ENCODE measurements around the gene PROZ.

Gene PROZ

GRCh38 chr13:113142876-113143275 lies 15.6 kb upstream of the PROZ start:
- no peak for DNase-seq

GRCh38 chr13:113143466-113144254 lies 14.8 kb upstream of the PROZ start:
- no peak for DNase-seq

DNA sequence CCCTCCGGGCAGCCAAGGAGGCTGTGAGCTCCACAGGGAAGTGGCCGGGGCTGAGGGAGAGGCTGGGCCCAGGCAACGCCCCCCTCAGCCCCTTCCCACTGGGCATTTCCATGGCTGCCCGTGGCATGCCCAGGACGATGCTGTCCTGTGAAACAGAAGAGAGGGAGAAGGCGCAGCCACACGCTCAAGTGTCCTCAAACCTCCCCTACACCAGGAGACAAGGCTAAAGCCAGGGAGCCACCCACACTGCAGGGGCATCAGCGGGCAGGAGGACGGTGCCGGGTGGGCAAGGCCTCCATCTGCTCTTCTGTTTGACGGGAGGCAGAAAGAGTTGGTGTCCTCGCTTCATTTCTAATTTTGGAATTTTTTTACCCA lies 14.2 kb upstream of the PROZ start:
- DNase-seq = no peak

DNA sequence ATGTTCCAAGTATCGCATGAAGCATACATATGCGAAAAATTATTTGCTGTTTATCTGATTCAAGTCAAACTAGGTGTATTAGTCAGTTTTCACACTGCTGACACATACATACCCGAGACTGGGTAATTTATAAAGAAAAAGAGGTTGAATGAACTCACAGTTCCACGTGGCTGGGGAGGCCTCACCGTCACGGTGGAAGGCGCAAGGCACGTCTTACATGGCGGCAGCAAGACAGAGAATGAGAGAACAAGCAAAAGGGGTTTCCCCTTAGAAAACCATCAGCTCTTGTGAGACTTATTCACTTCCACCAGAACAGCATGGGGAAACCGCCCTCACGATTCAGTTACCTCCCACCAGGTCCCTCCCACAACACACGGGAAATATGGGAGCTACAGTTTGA lies 13.0 kb upstream of the PROZ start:
- DNase-seq = peak; percentile 40

DNA sequence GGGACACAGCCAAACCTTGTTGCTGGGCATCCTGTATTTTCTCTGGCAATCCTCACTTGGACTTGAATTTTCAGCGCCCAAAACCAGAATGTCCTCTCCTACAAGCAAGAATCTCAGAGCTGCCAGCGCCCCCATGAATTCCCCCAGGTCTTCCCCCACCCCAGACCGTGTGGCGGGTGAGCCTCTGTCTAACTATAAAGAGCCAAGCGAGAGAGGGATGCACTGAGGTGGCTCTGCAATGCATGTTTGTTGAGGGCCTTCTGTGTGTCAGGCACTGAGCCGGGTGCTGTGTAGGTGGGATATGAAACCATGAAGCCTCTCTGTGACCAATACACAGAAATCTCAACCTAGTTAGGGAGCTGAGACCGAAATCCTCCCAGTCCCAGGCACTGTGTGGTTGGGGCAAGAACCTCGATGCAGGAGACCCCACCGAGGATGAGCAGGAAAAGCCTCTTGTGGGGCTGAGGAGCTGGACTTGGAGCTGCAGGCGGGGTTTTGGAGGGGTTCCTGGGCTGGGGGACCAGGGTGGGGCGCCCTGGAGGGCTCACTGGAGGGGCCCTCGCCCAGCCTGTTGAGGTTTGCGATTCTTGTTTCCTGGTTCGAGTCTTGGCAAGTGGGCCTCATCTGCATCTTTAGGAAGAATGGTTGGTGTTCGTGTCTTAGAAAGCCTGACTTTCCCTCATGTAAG lies 12.4 kb upstream of the PROZ start:
- DNase-seq = no peak

- no peak for DNase-seq
These were observed 11.7 kb upstream of the PROZ start for GRCh38 chr13:113146750-113147149.

DNA sequence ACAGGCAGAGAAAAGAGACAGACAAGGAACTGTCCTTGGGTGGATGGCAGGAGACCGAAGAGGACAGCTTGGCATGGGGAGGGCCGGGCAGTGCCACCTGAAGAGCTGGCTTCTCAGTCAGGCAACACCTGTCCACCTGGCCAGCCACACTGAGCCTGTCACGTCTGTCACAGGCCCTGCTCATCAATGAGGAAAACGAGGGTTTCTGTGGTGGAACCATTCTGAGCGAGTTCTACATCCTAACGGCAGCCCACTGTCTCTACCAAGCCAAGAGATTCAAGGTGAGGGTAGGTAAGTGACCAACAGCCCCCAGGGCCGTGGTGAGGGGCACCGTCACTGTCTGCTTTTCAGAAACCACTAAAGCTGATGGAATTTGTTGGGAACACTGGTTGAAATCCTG lies 11.2 kb upstream of the PROZ start:
- DNase-seq = no peak

GRCh38 chr13:113148407-113148806 lies 10.0 kb upstream of the PROZ start:
- DNase-seq = no peak

- DNase-seq = no peak
These were observed 9.4 kb upstream of the PROZ start for GRCh38 chr13:113148940-113149503.

- no peak for DNase-seq
These were observed 8.5 kb upstream of the PROZ start for GRCh38 chr13:113149711-113150549.

DNA sequence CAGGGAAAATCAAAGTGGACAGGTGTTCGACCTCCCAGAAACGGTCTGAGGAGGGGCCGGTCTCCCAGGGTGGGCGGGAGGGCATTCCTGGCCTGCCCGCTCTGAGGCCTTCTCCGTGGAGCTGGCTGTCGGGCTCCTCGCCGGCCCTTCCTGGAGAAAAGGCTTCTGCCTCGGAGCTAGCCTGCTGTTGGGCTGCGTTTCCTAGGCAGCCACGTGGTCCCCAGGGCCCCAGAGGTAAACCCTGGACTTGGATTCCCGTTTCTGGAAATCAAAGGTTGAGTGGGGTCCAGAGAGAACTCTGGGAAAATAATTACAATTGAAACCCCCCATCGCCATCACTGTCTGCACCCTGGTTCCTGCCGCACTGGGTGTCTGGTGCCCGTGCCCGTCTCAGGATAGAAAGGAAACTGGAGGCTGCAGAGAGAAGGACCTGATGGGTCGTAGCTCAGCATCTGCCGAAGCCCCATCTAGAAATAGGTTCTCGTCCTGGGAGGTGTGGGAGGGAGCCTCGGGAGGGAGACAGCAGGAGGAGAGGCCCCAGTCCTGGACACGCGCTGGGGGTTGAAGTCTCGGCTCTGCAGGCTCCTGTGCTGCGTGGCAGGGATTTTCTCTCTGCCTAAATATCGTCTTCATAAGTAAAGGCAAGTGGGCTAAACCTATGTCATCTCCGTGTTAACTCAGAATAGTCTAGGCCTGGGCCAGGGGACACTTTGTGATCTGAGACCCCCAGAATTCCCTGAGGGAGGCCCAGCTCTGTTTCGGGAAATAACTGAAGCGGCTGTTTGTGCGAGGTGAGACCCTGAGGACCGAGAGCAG lies 7.7 kb upstream of the PROZ start:
- no peak for DNase-seq

DNA sequence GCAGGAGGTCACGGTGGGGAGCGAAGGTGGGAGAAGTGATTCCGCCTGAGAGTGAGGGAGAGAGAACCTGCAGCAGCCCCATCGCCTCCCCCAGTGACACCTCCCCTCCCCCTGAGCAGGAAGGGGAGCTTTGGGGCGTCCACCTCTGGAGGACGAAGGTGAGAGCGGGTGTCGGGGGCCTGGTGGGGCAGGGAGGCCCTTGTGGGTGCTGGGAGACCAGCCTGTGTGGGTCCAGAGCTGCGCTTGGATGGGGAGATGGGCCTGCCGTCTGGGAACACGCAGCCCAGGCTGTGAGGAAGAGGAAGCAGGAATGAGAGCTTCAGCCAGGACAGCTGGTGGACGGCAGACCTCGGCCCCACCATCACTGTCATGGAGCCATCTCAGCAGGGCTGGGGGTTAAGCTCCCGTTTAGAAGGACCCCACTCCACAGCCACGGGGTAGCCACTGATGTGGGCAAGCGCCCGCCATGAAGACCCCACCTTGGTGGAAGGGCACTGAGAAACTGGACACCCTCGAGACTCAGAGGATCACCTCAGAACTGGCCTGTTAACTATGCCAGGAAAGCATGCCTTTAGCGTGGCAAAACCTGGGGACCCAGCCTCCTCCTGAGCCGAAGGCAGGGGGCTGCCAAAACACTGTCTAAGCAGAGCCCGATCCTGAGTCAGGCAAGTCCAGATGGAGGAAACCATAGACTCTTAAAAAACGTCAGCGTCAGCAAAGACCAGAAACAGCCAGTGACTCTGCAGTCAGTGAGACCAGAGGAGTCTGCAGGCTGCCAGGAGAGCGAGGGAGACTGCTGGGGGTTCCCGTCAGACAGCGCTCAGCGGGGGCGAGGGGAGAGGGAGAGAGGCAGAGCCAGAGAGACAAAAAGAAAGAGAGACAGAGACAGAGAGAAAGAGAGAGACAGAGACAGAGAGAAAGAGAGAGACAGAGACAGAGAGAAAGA lies 6.4 kb upstream of the PROZ start:
- DNase-seq = no peak

GRCh38 chr13:113152691-113152983 lies 5.8 kb upstream of the PROZ start:
- no peak for DNase-seq

GRCh38 chr13:113152984-113153809 lies 5.3 kb upstream of the PROZ start:
- DNase-seq = no peak

DNA sequence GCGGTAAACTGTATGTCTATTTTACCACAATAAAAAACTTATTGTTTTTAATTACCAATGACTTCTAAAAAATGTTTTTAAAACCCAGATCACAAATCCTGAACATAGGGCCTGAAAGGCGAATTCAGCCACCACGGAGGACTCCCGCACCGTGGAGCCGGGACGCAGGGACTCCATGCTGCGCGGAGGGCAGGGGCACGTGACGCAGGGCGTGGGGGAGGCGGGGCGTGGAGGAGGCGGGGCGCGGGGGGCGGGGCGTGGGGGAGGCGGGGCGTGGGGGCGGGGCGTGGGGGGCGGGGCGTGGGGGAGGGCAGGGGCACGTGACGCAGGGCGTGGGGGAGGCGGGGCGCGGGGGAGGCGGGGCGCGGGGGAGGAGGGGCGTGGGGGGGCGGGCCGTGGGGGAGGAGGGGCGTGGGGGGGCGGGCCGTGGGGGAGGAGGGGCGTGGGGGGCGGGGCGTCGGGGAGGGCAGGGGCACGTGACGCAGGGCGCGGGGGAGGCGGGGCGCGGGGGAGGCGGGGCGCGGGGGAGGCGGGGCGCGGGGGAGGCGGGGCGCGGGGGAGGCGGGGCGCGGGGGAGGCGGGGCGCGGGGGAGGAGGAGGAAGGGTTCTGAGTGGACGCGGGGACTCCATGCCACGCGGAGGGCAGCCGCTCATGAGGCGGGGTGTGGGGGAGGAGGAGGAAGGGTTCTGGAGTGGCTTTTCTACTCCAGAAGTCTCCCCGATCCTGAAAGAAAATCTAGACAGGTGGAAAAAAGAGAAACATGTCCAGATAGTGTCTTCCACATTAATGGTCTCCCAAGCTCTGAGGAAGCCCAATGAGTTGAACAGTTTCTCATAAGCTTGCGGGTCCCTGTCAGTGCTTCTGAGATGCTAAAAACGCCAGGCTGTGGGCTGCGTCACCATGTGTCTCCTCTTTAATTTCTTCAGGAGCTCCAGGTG lies 4.4 kb upstream of the PROZ start:
- peak; percentile 68 for DNase-seq

GRCh38 chr13:113155201-113155600 lies 3.2 kb upstream of the PROZ start:
- no peak for DNase-seq

DNA sequence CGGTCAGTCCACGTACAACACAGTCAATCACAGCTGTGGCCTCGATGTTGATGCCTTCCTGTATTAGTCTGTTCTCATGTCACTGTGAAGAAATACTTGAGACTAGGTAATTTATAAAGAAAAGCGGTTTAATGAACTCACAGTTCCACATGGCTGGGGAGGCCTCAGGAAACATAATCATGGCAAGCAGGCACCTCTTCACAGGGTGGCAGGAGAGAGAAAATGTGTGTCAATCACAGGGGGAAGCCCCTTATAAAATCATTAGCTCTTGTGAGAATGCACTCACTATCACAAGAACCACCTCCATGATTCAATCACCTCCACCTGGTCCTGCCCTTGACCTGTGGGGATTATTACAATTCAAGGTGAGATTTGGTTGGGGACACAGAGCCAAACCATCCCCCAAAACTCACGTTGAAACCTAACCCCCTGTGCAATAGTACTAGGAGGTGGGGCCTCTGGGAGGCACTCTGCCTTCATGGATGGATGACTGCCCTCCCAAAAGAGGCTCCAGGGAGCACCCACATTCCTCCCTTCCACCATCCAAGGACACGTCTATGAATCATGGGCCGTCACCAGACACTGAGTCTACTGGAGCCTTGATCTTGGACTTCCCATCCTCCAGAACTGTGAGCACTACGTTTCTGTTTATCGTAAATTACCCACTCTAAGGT lies 2.3 kb upstream of the PROZ start:
- no peak for DNase-seq

DNA sequence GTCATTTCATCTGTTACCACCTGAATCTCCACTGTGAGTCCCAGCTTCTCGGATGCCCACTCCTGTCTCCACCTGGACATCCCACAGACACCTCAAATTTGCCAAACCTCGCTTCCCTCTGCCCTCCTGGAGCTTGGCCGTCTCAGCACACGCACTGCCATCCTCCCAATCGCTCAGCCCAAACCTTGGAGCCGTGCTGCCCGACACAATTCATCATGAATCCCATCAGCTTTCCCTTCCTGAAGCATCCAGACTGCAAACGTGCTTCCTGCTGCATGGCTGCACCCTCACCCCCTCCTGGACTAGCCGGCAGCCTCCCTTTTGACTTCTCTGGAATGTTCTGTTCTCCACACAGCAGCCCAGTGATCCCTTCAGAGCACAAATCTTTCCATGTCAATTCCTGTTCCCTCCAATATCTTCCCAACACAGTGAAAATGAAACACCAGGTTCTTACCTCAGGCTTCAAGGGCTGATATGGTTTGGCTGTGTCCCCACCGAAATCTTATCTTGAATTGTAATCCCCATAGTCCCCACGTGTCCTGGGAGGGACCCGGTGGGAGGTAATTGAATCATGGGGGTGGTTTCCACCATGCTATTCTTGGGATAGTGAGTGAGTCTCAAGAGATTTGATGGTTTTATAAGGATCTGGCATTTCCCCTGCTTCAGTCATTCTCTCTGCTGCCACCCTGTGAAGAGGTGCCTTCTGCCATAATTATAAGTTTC lies 1.1 kb upstream of the PROZ start:
- DNase-seq = no peak

Data from activated naive CD4-positive, alpha-beta T cell treated with anti-CD3 and anti-CD28 coated beads, Interleukin-2, amount 50 U/mL, for 16 hours (primary cell).